EH (cell line): ENCODE measurements around the gene CDYL2.
A peak's percentile ranks its signal among the peaks of the same experiment; 100 is the strongest.

Experiments
- DNase-seq: peaks from one replicate; pipeline ENCODE4 v3.0.0-alpha.2; 2015; ENCODE audit warnings: low read depth

CDYL2 gene

GRCh38 chr16:80592273-80592672 lies 212.1 kb downstream of the CDYL2 start:
- DNase-seq: no peak

GRCh38 chr16:80591071-80591915 lies 213.1 kb downstream of the CDYL2 start:
- peak; percentile 4 for DNase-seq

- no peak for DNase-seq
These were observed 217.3 kb downstream of the CDYL2 start for GRCh38 chr16:80587071-80587470.

- peak; percentile 62 for DNase-seq
These were observed 217.9 kb downstream of the CDYL2 start for GRCh38 chr16:80586476-80586875.

- no peak for DNase-seq
These were observed 218.6 kb downstream of the CDYL2 start for GRCh38 chr16:80585764-80586163.

GRCh38 chr16:80583466-80583865 lies 220.9 kb downstream of the CDYL2 start:
- DNase-seq: peak; percentile 88

- DNase-seq: peak; percentile 75
These were observed 224.1 kb downstream of the CDYL2 start for GRCh38 chr16:80580109-80580832.

- no peak for DNase-seq
These were observed 226.7 kb downstream of the CDYL2 start for GRCh38 chr16:80577485-80578280.

GRCh38 chr16:80576343-80576912 lies 228.0 kb downstream of the CDYL2 start:
- DNase-seq: no peak

GRCh38 chr16:80573700-80574120 lies 230.7 kb downstream of the CDYL2 start:
- no peak for DNase-seq

- peak; percentile 50 for DNase-seq
These were observed 234.3 kb downstream of the CDYL2 start for GRCh38 chr16:80570106-80570478.

- peak; percentile 61 for DNase-seq
These were observed 234.8 kb downstream of the CDYL2 start for GRCh38 chr16:80569440-80570105.

- no peak for DNase-seq
These were observed 240.0 kb downstream of the CDYL2 start for GRCh38 chr16:80564394-80564793.

- DNase-seq: no peak
These were observed 241.3 kb downstream of the CDYL2 start for GRCh38 chr16:80563066-80563465.

GRCh38 chr16:80559369-80559768 lies 245.0 kb downstream of the CDYL2 start:
- no peak for DNase-seq

GRCh38 chr16:80557037-80557436 lies 247.4 kb downstream of the CDYL2 start:
- no peak for DNase-seq

- no peak for DNase-seq
These were observed 247.9 kb downstream of the CDYL2 start for GRCh38 chr16:80556481-80556880.

- no peak for DNase-seq
These were observed 250.4 kb downstream of the CDYL2 start for GRCh38 chr16:80554033-80554432.

GRCh38 chr16:80552277-80552676 lies 252.1 kb downstream of the CDYL2 start:
- DNase-seq: no peak
